HepG2 (cell line): ENCODE measurements around the gene CNPPD1. TPM values are rescaled to one million over a fixed set of nuclear protein-coding genes. Genes with fewer than 3 reads are reported as not detected.

Experiments
- ATAC-seq: fragments of 200-7000 bp; cut with Tn5 transposase; 3 replicates; pipeline ENCODE4 v1.9.1; 2020; ENCODE audit warnings: mild to moderate bottlenecking, moderate library complexity
- BruUV-seq: library from RNA; stranded (reverse); fragments of 400-500 nt; replicated peaks from 2 replicates; lab custom pipeline; 2021; lab: Mats Ljungman, UMichigan
- CTCF ChIA-PET: fragments of 300-600 bp; formaldehyde crosslinking; extraction: SDS; loops from one replicate; lab custom pipeline; 2021; ENCODE audit warnings: low total read pairs, inconsistent platforms, low intra/inter-chr PET ratio; lab: Yijun Ruan, JAX
- POLR2A ChIA-PET: fragments of 350-600 bp; sonication (Branson Sonifier 250); formaldehyde crosslinking; loops from one replicate; lab custom pipeline; 2020; ENCODE audit warnings: antibody characterized with exemption, inconsistent platforms; lab: Yijun Ruan, JAX
- DNase-seq: peaks from one replicate; pipeline ENCODE4 v3.0.0-alpha.2; 2015; ENCODE audit warnings: low spot score
- FAIRE-seq: peaks from 3 replicates; lab custom pipeline; 2011; peaks lifted over from hg19 to GRCh38; lab: Jason Lieb, UNC
- H2AFZ ChIP-seq: one replicate; pipeline ENCODE4 v1.6.1; 2011; ENCODE audit warnings: low read length, inconsistent platforms
- H3K27ac ChIP-seq: fragments of 300-600 bp; 3 replicates; pipeline ENCODE4 v1.8.0; 2011; ENCODE audit warnings: mixed run types, mild to moderate bottlenecking, mixed read lengths, low read length, inconsistent platforms; ENCODE audit not compliant: insufficient read depth; ENCODE audit errors: extremely low read length
- H3K27me3 ChIP-seq, 2 experiments: fragments of 200-600 bp in 1 of 2; 2 replicates in 1 of 2; 3 replicates in 1 of 2; pipeline versions ENCODE4 v1.6.0 to v1.8.0; 2011; ENCODE audit warnings: low read length in 2 of 2, mild to moderate bottlenecking in 2 of 2, moderate library complexity in 2 of 2, inconsistent platforms in 1 of 2; ENCODE audit not compliant: insufficient read depth in 2 of 2, control insufficient read depth in 1 of 2
- H3K36me3 ChIP-seq, 2 experiments: fragments of 200-600 bp in 1 of 2; replicated peaks in 1 of 2; 2 replicates in 1 of 2; 3 replicates in 1 of 2; pipeline versions ENCODE4 v1.5.1 to v1.8.0; 2011; ENCODE audit warnings: low read length in 2 of 2, inconsistent platforms in 1 of 2; ENCODE audit not compliant: insufficient read depth in 2 of 2, control insufficient read depth in 1 of 2
- H3K4me1 ChIP-seq: 2 replicates; pipeline ENCODE4 v1.5.1; 2012; ENCODE audit warnings: low read length, inconsistent platforms; ENCODE audit not compliant: insufficient read depth
- H3K4me2 ChIP-seq: 2 replicates; pipeline ENCODE4 v1.6.0; 2011; ENCODE audit warnings: low read depth, low read length, inconsistent platforms
- H3K4me3 ChIP-seq, 3 experiments: fragments of 200-600 bp in 1 of 3; sonication (generic), shearing (Covaris generic) in 1 of 3; replicated peaks in 1 of 3; 2 replicates each; pipeline ENCODE4 v1.5.1; 2011 to 2016; ENCODE audit warnings: low read length in 3 of 3, inconsistent platforms in 2 of 3, low read depth in 2 of 3, mild to moderate bottlenecking in 2 of 3, control low read depth in 1 of 3, mixed read lengths in 1 of 3; ENCODE audit not compliant: insufficient read depth in 1 of 3
- H3K79me2 ChIP-seq: one replicate; pipeline ENCODE4 v1.6.1; 2011; ENCODE audit warnings: low read length, inconsistent platforms; ENCODE audit not compliant: insufficient read depth
- H3K9ac ChIP-seq: 2 replicates; pipeline ENCODE4 v1.6.0; 2011; ENCODE audit warnings: mild to moderate bottlenecking, low read depth, low read length, inconsistent platforms; ENCODE audit not compliant: insufficient read depth
- H3K9me3 ChIP-seq: 2 replicates; pipeline ENCODE4 v1.5.1; 2012; ENCODE audit warnings: mild to moderate bottlenecking, low read length
- H4K20me1 ChIP-seq: 2 replicates; pipeline ENCODE4 v1.6.0; 2011; ENCODE audit warnings: inconsistent platforms, mild to moderate bottlenecking, low read length, moderate library complexity; ENCODE audit not compliant: insufficient read depth
- ATF3 ChIP-seq: sonication (generic); formaldehyde crosslinking; IDR thresholded peaks from 2 replicates; pipeline ENCODE4 v1.4.0; 2020; ENCODE audit warnings: missing genetic modification reagents
- ISL2 ChIP-seq: sonication (generic); formaldehyde crosslinking; IDR thresholded peaks from 2 replicates; pipeline ENCODE4 v1.5.0; 2020; ENCODE audit warnings: missing genetic modification reagents
- KLF11 ChIP-seq: IDR thresholded peaks from 2 replicates; pipeline ENCODE4 v1.6.1; 2016; ENCODE audit warnings: missing compliant biosample characterization
- NFIB ChIP-seq: sonication (generic); formaldehyde crosslinking; IDR thresholded peaks from 2 replicates; pipeline ENCODE4 v1.9.0; 2021; ENCODE audit warnings: missing genetic modification reagents, mild to moderate bottlenecking, borderline replicate concordance
- ZMYM3 ChIP-seq: sonication (generic); formaldehyde crosslinking; IDR thresholded peaks from 2 replicates; pipeline ENCODE4 v1.5.1; 2020; ENCODE audit warnings: mild to moderate bottlenecking, missing genetic modification reagents
- WGBS: methylation state at CpG from one replicate; pipeline ENCODE4 v1.1.6; 2017; ENCODE audit warnings: low lambda C conversion rate; 5-methylcytosine and 5-hydroxymethylcytosine counted together
- in situ Hi-C: cut with HindIII; loops from 2 replicates; pipeline ENCODE4 v1.10.0; 2017; ENCODE audit warnings: low pct_unique_long_range_greater_than_20kb; ENCODE audit not compliant: extremely low pct_ligation_motif_present
- intact Hi-C: fragments of 100-400 bp; cut with micrococcal nuclease; formaldehyde crosslinking; loops from one replicate; pipeline ENCODE4 v1.10.0; 2022; ENCODE audit not compliant: unreplicated experiment
- polyA plus RNA-seq, 8 experiments: library from polyadenylated mRNA; depleted of rRNA in 3 of 8; stranded (reverse) in 7 of 8; unstranded in 1 of 8; fragments of >200 nt; fragmentation: Illumina TruSeq in 4 of 8; extraction: Trizol in 4 of 8; gene quantifications; 2 replicates each; pipeline versions ENCODE4 v1.2.1 to v1.2.3, GENCODE V29; 2011 to 2016; ENCODE audit warnings: low read depth in 4 of 8, missing spikeins in 1 of 8, mixed read lengths in 1 of 8; ENCODE audit not compliant: insufficient read depth in 1 of 8
- total RNA-seq, 5 experiments: library from RNA; depleted of rRNA; stranded (reverse); fragments of >200 nt; fragmentation: Illumina TruSeq; extraction: Trizol; gene quantifications; 2 replicates each; pipeline ENCODE4 v1.2.3, GENCODE V29; 2016; ENCODE audit warnings: low read depth in 1 of 5
- TF ChIP-seq, protein P1 (sequence below): sonication (generic); formaldehyde crosslinking; conservative IDR thresholded peaks from 2 replicates; pipeline ENCODE4 v1.8.0; 2022; ENCODE audit warnings: mild to moderate bottlenecking, moderate library complexity, missing genetic modification reagents
- TF ChIP-seq, protein P2 (sequence below): sonication (generic); formaldehyde crosslinking; IDR thresholded peaks from 2 replicates; pipeline ENCODE4 v1.5.1; 2020; ENCODE audit warnings: mild to moderate bottlenecking, missing genetic modification reagents, moderate library complexity

Gene CNPPD1
- total and polyA plus RNA-seq, 2 of the 13 experiments (the other 11 are each of a cell fraction or from before 2014, with no cell fraction given), result 35.5 to 49.4 TPM

- ATAC-seq (no peak), FAIRE-seq (no peak), DNase-seq (no peak)
- H3K79me2 ChIP-seq, result no peaks in the 10 kb centered on the region
- WGBS, result 42% methylated on average over 9 of the region's 10 CpGs
- BruUV-seq, result no TSS peak
- no peaks in the 10 kb centered on the region for H3K36me3 ChIP-seq
- TF ChIP-seq KLF11 (CRISPR knock-in tag) (no peak), ISL2 (CRISPR knock-in tag) (no peak), NFIB (CRISPR knock-in tag) (peak; percentile 37; the same call in 1 of the 2 replicates), ATF3 (CRISPR knock-in tag) (no peak), ZMYM3 (CRISPR knock-in tag) (peak; percentile 79)
- TF ChIP-seq, protein P1, sequence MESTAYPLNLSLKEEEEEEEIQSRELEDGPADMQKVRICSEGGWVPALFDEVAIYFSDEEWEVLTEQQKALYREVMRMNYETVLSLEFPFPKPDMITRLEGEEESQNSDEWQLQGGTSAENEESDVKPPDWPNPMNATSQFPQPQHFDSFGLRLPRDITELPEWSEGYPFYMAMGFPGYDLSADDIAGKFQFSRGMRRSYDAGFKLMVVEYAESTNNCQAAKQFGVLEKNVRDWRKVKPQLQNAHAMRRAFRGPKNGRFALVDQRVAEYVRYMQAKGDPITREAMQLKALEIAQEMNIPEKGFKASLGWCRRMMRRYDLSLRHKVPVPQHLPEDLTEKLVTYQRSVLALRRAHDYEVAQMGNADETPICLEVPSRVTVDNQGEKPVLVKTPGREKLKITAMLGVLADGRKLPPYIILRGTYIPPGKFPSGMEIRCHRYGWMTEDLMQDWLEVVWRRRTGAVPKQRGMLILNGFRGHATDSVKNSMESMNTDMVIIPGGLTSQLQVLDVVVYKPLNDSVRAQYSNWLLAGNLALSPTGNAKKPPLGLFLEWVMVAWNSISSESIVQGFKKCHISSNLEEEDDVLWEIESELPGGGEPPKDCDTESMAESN (CRISPR knock-in tag), result no peak
- TF ChIP-seq, protein P2, sequence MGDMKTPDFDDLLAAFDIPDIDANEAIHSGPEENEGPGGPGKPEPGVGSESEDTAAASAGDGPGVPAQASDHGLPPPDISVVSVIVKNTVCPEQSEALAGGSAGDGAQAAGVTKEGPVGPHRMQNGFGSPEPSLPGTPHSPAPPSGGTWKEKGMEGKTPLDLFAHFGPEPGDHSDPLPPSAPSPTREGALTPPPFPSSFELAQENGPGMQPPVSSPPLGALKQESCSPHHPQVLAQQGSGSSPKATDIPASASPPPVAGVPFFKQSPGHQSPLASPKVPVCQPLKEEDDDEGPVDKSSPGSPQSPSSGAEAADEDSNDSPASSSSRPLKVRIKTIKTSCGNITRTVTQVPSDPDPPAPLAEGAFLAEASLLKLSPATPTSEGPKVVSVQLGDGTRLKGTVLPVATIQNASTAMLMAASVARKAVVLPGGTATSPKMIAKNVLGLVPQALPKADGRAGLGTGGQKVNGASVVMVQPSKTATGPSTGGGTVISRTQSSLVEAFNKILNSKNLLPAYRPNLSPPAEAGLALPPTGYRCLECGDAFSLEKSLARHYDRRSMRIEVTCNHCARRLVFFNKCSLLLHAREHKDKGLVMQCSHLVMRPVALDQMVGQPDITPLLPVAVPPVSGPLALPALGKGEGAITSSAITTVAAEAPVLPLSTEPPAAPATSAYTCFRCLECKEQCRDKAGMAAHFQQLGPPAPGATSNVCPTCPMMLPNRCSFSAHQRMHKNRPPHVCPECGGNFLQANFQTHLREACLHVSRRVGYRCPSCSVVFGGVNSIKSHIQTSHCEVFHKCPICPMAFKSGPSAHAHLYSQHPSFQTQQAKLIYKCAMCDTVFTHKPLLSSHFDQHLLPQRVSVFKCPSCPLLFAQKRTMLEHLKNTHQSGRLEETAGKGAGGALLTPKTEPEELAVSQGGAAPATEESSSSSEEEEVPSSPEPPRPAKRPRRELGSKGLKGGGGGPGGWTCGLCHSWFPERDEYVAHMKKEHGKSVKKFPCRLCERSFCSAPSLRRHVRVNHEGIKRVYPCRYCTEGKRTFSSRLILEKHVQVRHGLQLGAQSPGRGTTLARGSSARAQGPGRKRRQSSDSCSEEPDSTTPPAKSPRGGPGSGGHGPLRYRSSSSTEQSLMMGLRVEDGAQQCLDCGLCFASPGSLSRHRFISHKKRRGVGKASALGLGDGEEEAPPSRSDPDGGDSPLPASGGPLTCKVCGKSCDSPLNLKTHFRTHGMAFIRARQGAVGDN (CRISPR knock-in tag), result peak; percentile 23; the same call in 1 of the 2 replicates
- no peak overlapping the region for H3K4me3 ChIP-seq
- ChIA-PET POLR2A (interaction anchor here (2.5 kb wide), 1 partner anchor 11 kb away, joined by 17 read pairs; the partner anchor contains the start of gene CNPPD1), CTCF (interaction anchor here (1.4 kb wide), 1 partner anchor 46 kb away, joined by 3 read pairs; no protein-coding TSS in a partner anchor)
- H3K9me3 ChIP-seq, result no peaks in the 10 kb centered on the region
- H3K4me1 ChIP-seq, result peaks cover 21% of the 10 kb centered on the region
- peaks cover 0 to 2% of the 10 kb centered on the region in 2 experiments; a peak in 1 of 5 replicates for H3K27me3 ChIP-seq
- no peaks in the 10 kb centered on the region for H4K20me1 ChIP-seq
- intact Hi-C loops (no loop called here), in situ Hi-C loops (no loop called here)
- H2AFZ ChIP-seq, result no peak overlapping the region
- no peak overlapping the region for H3K4me2 ChIP-seq
- no peak overlapping the region for H3K27ac ChIP-seq
- no peak overlapping the region for H3K9ac ChIP-seq
Measured at GRCh38 chr2:219165058-219165911, 11.4 kb downstream of the CNPPD1 start.
